NCI-H345 treated with DMSO at 0.1 percent for 48 hours (cell line): ENCODE results near the gene ENKUR.

Experiments
- DNase-seq: peaks from one replicate; lab custom pipeline; 2025; ENCODE audit not compliant: unreplicated experiment; lab: John Stamatoyannopoulos, UW

The ENKUR gene, protein sequence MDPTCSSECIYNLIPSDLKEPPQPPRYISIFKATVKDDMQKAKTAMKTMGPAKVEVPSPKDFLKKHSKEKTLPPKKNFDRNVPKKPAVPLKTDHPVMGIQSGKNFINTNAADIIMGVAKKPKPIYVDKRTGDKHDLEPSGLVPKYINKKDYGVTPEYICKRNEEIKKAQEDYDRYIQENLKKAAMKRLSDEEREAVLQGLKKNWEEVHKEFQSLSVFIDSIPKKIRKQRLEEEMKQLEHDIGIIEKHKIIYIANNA

DNA sequence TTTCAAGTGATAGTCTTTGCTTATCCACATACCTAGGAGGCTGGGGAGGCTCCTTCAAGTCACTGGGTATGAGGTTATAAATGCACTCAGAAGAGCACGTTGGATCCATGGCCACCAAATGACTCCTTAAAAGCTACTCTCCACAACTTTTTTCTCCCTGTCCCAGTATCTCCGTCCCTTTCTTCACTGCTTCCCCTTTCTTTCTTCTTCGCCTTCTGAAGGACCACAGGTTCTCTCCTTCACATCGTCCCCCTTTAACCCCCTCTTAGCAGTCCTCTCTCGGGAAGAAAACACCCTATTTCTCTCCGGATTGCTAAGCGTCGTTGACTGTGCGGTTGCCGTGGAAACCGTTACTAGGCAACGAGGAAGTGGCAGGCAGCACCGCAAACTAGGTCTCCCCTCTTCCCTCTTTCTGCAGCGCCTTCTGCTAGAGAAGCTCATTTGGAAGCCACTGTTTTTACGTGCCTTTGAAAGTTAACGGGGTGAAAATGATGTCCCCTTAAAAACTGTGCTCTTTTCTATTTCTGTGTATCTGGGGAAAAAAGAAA is at the start of gene ENKUR:
TSS of gene ENKUR (minus strand) at position 331 of the 548 bp plus-strand sequence. CDS start at position 109, 222 bp downstream.
- DNase-seq, result peak; percentile 85

DNA sequence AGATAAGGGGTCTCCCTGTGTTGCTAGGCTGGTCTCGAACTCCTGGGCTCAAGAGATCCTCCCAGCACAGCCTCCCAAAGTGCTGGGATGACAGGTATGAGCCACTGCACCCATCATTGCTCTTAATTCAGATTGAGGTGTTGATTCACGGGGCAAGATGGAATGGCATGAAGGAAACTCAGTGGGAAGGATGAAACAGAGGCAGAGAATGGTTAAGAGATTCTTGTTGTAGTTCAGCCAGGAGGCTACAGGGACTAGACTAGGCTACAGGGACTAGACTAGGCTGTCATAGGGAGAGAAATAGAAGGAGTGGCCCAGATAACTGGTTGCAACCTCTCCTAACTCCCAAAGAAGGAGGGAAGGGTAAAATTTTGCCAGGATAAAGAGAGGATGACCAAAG is 48.4 kb upstream of the ENKUR start:
- no peak for DNase-seq

DNA sequence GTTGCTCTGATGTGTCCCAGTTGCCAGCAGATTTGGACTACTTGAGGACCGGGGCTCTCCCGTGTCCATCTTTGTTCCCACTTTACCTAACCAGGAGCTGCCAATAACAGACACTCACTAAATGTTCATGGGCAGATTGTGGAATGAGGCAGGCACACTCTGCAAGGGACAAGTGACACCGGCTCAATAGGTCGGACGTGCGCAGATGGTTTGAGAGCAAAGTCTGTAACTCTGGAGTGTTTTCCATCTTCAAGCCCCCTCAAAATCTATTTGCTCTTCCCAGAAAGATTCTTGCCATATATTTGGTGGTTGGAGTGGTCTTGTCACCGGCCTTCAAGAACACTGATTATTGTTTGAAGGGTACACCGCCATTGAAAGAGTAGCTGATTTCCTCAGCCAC is 47.7 kb upstream of the ENKUR start:
- DNase-seq, result no peak

DNA sequence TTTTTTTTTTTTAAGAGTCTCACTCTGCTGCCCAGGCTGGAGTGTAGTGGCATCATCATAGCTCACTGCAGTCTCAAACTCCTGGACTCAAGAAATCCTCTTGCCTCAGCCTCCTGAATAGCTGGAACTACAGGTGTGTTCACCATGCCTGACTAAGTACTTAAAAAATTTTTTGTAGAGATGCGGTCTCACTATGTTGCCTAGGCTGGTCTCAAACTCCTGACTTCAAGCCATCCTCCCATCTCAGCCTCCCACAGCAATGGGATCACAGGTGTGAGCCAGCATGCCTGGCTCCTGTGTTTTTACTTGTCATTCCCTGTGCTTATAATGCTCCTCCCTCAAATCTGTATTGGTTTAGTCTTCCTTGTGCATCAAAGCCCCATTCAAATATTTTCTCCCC is 47.2 kb upstream of the ENKUR start:
- no peak for DNase-seq

DNA sequence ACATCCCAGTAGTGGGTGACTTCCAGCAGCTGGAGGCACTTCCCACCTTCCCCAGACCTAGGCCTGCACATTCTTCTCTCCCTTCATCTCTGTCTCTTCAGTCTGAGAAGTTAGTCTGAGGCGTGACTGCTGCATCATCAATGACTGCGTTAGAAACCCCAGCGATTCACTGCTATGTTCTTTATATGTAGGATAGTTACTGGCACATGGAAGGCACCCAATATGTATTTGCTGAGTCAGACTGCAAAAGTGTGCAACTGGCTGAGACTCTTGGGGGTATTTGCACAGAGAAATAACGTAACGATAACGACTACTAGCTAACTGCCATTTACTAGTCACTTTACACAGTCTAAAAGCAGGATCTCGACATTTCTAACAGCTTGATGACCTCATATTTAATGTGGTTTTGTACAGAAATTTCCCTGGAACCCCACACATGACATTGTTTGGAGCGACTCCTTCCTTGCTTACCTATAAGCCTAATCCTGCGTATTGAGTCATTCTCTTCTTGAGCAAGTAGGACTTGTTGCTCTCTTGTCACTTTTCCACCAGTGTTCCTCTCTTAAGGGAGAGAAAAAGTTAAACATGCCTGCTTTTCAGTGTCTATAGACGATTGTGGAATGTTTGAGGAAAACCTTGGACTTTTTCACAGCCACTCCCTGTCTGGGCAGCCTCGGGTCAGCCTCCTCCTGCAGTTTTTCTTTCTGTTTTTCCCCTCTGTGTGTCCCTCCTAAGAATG is 45.9 kb upstream of the ENKUR start:
- DNase-seq, result no peak

DNA sequence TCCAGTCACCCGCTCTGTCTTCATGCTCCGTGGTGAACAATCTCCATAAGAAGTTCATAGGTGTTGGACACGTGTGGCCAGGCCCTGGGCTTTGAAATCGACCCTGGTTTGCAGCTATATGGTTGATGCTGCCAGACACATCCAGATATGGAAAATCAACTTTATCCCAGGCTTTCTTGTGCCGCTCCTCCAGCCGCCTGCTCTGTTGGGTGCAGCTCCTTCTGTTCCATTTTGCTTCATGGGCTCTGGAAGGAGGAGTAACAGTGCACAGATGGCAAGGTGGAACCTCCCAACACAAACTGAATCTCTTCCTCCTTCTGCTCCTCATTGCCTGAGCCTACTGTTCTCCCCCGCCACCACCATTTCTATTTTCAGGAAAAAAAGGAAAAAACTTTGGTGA is 45.2 kb upstream of the ENKUR start:
- DNase-seq, result no peak

DNA sequence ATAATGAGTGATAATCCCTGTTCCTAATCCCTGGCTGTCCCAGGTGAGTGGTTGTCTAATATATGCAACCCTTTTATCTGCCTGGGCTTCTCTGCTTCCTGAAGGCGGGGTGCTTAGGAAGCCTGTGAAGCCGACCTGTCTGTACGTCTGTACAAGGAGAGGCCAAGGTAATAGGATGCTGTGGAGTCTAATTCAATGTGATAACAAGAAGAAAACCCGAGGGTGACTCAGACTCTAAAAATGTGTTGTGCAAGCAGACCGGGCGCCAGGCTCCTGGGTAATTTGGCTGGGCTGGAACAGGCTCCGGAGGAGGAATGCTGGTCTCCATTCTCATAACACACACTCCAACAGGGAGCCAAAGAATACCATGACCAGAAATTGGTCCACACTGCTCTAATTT is 44.0 kb upstream of the ENKUR start:
- DNase-seq, result no peak

DNA sequence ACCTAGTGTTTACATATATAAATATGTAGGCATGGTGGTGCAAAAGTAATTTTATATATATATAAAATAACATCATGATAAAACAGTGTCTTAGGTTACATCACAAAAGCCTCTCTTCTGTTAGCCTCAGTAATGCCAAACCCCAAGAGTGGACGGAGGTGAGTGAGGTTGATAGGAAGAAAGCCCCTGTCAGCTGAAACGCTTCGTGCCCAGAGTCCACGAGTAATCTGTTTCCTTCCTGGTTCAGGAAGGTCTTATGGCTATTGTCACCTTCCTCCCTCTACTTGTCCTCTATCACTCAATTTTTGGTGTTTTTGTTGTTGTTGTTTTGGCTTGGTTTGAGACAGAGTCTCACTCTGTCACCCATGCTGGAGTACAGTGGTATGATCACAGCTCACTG is 41.9 kb upstream of the ENKUR start:
- no peak for DNase-seq

DNA sequence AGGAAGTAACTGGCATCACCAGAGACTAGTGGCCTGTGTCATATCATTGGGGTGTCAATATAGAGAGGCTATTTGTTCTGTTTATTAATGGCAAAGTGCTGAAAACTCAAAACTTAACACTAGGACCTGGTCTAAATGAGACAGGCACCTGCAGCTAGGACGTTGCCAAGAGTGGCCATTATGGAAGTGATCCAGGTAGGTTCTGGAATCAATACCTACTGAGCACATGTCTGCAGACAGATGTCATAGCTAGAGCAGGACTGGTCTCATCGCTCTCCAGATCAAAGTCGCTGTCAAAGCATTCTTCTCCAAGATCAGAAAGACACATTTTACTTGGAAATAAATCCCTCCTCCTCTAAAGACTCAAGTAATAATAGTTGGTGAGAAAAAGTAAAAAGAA is 40.8 kb upstream of the ENKUR start:
- no peak for DNase-seq

DNA sequence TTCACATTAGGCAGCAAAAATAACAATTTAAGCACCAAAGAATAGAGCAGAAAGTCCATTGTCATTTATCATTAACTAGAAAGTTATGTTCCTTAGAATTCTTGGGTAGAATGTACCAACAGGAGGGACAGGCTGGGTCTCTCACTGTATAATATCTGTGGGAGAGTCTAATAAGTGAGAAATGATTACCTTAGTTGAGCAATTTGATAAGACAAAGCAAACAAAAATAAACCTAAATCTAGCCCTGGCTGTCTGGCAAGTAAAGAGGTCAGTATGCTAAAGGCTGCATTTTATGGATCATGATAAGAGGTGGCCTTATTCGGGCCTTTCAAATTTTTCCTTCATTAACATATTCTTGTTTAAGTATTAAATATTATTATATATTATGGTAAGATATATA is 36.1 kb upstream of the ENKUR start:
- no peak for DNase-seq

DNA sequence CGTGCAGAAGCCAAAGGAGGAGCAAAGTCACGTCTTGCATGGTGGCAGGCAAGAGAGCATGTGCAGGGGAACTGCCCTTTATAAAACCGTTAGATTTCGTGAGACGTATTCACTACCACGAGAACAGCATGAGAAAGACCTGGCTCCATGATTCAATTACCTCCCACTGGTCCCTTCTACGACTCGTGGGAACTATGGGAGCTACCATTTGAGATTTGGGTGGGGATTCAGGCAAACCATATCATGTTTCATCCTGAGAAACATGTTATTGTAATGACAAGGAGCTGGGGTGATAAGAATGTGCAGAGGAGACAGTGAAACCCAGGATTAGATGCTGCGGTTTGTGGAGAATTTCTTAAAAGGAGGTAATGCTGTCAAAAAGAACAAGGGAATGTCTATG is 34.4 kb upstream of the ENKUR start:
- no peak for DNase-seq

DNA sequence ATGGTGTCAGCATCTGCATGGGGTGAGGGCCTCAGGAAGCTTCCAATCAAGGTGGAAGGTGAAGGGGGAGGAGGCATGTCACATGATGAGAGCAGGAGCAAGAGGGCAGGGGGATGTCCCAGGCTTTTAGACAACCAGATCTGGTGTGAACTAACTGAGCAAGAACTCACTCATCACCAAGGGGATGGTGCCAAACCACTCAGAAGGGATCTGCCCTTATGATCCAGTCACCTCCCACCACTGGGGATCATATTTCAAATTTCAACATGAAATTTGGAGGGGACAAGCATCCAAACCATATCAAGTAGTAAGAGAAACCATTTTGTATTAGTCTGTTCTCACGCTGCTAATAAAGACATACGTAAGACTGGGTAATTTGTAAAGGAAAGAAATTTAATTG is 34.0 kb upstream of the ENKUR start:
- no peak for DNase-seq

DNA sequence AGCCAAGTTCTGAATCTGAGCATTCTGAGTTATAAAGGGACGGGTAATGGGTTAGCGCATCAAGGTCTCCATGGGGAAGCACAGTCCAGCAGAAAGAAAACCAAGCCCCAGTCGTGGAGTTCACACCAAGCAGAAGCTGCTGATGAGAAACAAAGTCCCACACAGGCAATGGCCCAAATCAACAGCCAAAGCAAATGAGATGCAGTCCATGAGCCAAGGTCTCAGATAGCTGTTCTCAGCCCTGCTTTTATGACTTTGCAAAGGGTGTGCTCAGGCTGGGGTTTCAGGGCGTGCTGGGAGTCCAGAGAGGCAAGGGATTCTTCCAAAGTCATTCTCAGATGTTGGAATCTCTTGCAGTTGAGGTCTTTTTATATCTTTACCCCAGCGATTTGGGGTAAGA is 32.5 kb upstream of the ENKUR start:
- DNase-seq, result no peak

DNA sequence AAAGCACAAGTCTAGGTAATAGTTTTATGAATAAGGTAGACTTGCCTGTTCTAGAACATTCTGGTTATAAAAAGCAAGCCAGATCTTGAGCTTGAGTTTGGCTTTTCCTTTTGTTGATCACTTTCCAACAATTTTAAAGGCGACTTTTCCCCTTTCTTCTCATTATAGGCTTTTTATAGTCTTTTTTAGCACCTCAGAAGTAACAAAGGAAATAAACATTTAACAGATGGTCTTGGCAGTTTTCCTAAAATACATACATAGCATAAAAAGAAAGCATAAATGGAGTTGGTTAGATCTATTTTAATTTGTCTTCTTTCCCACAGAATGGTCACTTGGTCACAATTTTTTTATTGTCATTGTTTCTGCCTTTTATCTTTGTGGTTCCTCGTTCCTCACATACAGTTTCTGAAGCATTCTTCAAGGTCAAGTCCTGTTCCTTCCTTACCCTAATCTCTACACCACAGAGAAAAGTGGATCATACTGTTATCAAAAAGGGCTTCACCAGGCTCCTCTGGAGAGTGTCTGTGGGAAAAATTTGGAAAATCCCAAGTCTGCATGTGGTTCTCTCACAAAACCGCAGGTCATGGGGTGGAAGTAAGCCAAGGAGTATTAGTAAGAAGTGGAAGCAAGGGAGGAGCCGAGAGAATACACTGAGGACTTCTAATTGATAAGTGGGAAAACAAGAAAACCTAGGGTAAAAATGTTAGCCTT is 31.8 kb upstream of the ENKUR start:
- DNase-seq, result no peak

DNA sequence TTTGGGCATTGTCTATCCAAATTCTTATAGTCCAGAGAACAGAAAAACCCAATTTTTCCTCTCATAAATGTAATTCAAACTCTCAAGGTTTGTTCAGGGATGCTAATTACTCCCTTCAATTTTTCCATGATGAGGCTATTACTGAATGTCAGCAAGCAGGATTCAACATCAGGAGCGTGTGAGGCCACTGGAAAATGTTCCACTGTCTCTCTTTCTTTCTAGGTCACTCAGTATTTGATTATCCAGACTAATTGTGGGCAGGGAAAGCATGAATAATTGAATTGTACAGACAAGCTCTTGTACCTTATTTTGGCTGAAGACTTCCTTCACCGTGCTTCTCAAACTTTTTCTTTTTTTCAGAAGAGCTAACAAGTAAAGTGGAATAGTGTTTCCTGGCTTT is 31.1 kb upstream of the ENKUR start:
- no peak for DNase-seq

DNA sequence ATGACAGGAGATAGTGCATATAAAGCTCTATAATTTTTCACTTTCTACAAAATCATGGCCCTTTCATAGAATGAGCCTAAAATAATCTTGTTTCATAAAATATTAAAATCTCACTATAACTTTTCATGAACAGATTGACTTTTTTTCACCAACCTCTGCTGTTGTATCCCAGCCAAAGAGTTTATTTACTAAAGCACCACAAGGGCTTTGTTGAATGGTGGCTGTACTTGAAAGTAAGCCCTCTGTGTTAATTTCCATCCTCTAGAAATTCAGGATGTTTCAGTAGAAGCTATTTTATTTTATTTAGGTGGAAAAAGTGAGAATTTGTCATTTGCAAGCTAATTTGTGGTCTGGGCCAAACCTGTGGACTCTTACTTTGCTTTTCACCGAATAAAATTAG is 30.7 kb upstream of the ENKUR start:
- no peak for DNase-seq

DNA sequence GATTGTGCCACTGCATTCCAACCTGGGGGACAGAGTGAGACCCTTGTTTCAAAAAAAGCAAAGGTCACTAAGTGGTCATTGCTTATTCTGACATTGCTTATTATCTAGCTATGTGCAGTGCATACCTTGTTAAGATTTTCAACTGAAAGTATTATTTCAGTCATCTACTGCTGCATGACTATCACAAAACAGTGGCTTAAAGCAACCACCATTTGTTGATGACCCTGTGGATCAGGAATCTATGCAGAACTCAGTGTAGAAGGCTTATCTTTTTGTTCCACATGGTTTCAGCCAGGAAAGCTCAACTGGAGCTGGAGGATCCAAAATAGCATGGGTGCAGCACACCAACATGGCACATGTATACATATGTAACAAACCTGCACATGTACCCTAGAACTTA is 23.6 kb upstream of the ENKUR start:
- DNase-seq, result no peak

DNA sequence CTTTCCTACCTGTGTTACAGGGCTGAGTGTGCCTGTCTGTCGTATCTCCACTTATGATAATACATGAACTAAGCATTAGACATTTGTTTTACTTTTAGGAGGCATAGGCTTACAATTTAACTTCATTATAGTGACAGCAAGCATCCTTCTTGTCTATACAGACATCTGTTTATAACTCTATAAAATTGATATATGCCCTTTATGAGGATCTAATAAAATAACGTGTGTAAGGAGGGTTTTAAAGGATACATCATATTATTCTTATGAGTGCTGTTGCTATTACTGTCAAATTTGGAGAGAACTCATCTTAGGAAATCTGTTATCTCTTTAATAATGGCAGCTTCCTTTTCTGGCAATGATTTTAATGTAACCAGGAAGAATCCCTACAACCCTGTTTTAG is 22.4 kb upstream of the ENKUR start:
- no peak for DNase-seq

DNA sequence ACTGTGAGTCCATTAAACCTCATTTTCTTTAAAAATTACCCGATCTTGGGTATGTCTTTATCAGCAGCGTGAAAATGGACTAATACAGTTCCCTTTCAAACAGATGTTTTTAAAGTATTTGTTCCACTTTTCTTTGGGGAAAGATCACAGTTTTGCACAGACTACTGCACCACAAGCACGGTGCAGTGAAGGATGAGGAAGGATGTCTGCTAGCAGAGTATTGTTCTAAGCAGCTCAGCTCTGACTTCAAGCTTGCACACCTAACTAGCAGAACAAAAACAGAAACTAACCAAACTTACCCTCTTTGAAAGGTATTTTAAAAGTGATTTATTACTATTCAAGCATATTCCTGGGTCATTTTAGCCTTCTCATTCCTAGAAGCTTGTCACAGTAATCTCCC is 20.4 kb upstream of the ENKUR start:
- no peak for DNase-seq

DNA sequence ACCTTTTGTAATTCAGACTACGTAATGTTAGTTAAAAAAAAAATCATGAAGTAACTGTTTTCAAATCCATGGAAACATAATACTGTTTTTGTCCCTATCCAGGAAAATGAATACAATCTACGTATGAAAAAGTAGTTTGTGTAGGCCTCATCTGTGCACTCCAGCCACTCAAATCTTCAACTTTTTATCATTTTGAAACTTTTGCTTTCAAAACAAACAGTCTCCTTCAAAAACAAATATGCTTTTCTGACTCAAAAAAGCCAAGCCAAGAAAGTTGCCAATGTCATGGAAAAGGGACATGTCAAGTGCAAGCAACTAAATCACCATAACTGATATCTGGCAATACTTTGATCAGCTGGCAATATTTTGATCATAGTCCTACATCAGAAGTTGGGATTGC is 13.6 kb upstream of the ENKUR start:
- no peak for DNase-seq

DNA sequence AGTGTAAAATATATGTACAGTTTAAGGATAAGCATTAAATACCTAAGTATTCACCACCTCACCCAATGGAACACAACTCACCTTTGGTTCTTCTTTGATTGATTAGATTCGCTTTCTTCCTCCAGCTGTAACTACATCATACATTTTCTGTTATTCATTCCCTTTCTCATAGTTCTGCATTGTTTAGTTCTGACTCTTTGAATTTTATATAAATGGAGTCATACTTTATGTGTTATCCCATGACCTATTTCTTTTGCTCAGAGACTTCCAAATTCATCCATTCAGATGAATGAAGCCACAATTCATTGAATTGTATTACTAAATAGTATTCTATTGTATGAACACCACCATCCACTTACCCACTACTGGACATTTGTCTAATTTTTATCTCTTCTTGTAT is 12.8 kb upstream of the ENKUR start:
- DNase-seq, result no peak

DNA sequence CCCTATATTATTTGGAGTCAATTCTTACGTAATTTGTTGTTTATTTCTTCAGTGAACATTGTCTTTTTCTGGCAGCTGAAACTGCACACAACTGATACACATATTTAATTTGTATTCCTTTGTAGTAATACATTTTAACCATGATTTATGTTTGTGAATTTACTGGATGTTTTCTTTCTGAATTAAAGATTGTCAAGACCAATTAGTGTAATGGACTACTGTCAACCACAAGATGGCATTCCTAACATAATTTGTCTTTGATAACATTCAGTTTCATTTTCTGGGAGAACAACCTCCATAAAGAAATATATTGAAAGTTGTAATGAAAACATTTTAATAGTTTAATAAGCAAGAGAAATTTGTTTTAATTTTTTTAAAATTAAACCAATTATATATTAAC is 10.5 kb upstream of the ENKUR start:
- DNase-seq, result no peak
